SH-SY5Y (cell line): ENCODE data around the gene ABI3.

Experiments used
- GATA2 ChIP-seq: IDR thresholded peaks from 2 replicates; pipeline ENCODE4 v1.6.1; 2011; ENCODE audit warnings: mild to moderate bottlenecking, low read depth, low read length
- GATA3 ChIP-seq: IDR thresholded peaks from 2 replicates; pipeline ENCODE4 v1.6.1; 2011; ENCODE audit warnings: low read depth, mild to moderate bottlenecking, low read length, moderate library complexity

ABI3 gene

GRCh38 chr17:49194297-49194607 lies 16.3 kb upstream of the ABI3 start:
- no peak for TF ChIP-seq GATA3

- no peak for TF ChIP-seq GATA2
- TF ChIP-seq GATA3, result no peak
These were observed 14.8 kb upstream of the ABI3 start for GRCh38 chr17:49195751-49196150.

GRCh38 chr17:49196520-49196919 lies 14.0 kb upstream of the ABI3 start:
- TF ChIP-seq GATA2 (no peak), GATA3 (no peak)

GRCh38 chr17:49197346-49197998 lies 13.0 kb upstream of the ABI3 start:
- TF ChIP-seq GATA2, result no peak
- no peak for TF ChIP-seq GATA3

GRCh38 chr17:49198211-49198610 lies 12.3 kb upstream of the ABI3 start:
- TF ChIP-seq GATA2 (no peak), GATA3 (no peak)

- TF ChIP-seq GATA3, result no peak
- no peak for TF ChIP-seq GATA2
These were observed 10.0 kb upstream of the ABI3 start for GRCh38 chr17:49200423-49201083.

- no peak for TF ChIP-seq GATA2
- TF ChIP-seq GATA3, result no peak
These were observed 9.0 kb upstream of the ABI3 start for GRCh38 chr17:49201481-49201927.

GRCh38 chr17:49203796-49204195 lies 6.7 kb upstream of the ABI3 start:
- no peak for TF ChIP-seq GATA3
- TF ChIP-seq GATA2, result no peak

- TF ChIP-seq GATA3 (no peak), GATA2 (no peak)
These were observed 6.0 kb upstream of the ABI3 start for GRCh38 chr17:49204516-49204915.

GRCh38 chr17:49209061-49209571 lies 1.4 kb upstream of the ABI3 start:
- TF ChIP-seq GATA2 (no peak), GATA3 (no peak)

GRCh38 chr17:49213399-49213798 lies 2.9 kb downstream of the ABI3 start:
- TF ChIP-seq GATA2, result no peak
- no peak for TF ChIP-seq GATA3

GRCh38 chr17:49213847-49214246 lies 3.3 kb downstream of the ABI3 start:
- no peak for TF ChIP-seq GATA3
- TF ChIP-seq GATA2, result no peak

- TF ChIP-seq GATA2, result no peak
- no peak for TF ChIP-seq GATA3
These were observed 4.3 kb downstream of the ABI3 start for GRCh38 chr17:49214676-49215360.

- TF ChIP-seq GATA3 (no peak), GATA2 (no peak)
These were observed 6.0 kb downstream of the ABI3 start for GRCh38 chr17:49216482-49216881.

- TF ChIP-seq GATA3 (no peak), GATA2 (no peak)
These were observed 6.6 kb downstream of the ABI3 start for GRCh38 chr17:49216953-49217650.
